Measurements from ENCODE around the gene SLC44A4. TPM values are rescaled to one million over a fixed set of nuclear protein-coding genes. Genes with fewer than 3 reads are reported as not detected.

SLC44A4 gene
- total and polyA plus RNA-seq, 2 of the 8 experiments (the other 6 are each of a cell fraction or from before 2014, with no cell fraction given) = 4.8 to 7.0 TPM

DNA sequence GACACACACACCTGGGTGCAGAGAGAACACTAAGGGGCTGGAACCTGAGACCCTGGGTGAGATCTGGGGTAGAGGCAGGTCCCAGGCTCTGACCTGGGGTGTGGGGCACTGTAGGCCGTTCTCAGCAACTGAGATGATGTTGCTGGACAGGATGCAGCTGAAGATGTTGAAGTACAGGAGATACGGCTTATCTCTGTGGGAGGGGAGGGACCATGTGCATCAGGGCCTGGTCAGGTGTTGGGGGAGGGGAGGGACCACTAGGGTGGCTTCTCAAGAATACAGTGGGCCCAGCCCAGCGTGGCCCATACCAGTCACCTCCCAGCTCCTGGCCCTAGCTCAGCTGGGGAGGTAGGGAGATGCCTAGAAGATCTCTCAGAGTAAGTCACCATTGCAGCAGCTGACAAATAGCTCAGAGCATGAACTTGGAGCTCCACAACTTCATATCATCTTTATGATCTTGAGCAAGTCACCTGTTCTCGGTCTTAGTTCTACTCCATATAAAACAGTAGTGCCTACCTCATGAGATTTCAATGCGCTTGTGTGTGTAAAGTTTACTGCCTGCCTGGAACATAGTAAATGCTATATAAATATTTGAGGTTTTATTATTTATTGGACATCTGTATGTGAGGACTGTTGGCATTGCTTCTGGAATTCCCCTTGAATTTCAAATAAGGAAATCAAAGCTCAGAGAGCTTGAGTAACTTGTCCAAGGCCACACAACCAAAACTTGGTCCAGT lies 3.8 kb downstream of the SLC44A4 start:
- FAIRE-seq (no peak), DNase-seq (ENCODE audit: low read depth in 1 of 2, low spot score in 2 of 2) (no peak)
- Histone ChIP-seq H3K56ac (replicated peaks; ENCODE audit: insufficient read length, low read depth, low read length) (no peak overlapping the region), H3K4me2 (ENCODE audit: insufficient read depth in 1 of 2, low read depth in 2 of 2, low read length in 2 of 2) (no peak overlapping the region), H2AFZ (ENCODE audit: low read length) (no peak overlapping the region), H4K20me1 (replicated peaks in 1 of 2; ENCODE audit: control insufficient read depth in 1 of 2, insufficient read depth in 2 of 2, low read length in 2 of 2) (peaks cover 0 to 4% of the 10 kb centered on the region in 2 experiments), H2BK5ac (ENCODE audit: low read depth, low read length) (no peak overlapping the region), H4K5ac (ENCODE audit: insufficient read length, low read depth, low read length) (no peak overlapping the region), H3K9ac (replicated peaks in 1 of 4; ENCODE audit: extremely low read depth in 1 of 4, low read depth in 3 of 4, low read length in 3 of 4) (no peak overlapping the region), H4K91ac (replicated peaks; ENCODE audit: insufficient read length, low read length) (no peak overlapping the region), H3K79me1 (ENCODE audit: low read depth, low read length) (no peaks in the 10 kb centered on the region; the same call in 1 of the 2 replicates), H4K8ac (ENCODE audit: extremely low read depth, insufficient read depth, low read length) (no peak overlapping the region), H3K23me2 (ENCODE audit: low read depth, low read length) (no peaks in the 10 kb centered on the region; the same call in 1 of the 2 replicates), H3K9me3 (ENCODE audit: insufficient read depth in 2 of 2, low read depth in 1 of 2, low read length in 1 of 2) (no peaks in the 10 kb centered on the region), H3K4me3 (ENCODE audit: extremely low read depth in 1 of 4, insufficient read depth in 2 of 4, low read depth in 3 of 4, low read length in 4 of 4) (no peak overlapping the region), H3K27ac (ENCODE audit: low read depth, low read length) (no peak overlapping the region), H3K18ac (ENCODE audit: extremely low read depth, low read length) (no peak overlapping the region), H2AK5ac (ENCODE audit: low read depth, low read length) (no peak overlapping the region), H2BK20ac (ENCODE audit: low read length) (no peak overlapping the region), H2BK12ac (ENCODE audit: low read depth, low read length) (no peak overlapping the region), H3K79me2 (ENCODE audit: control insufficient read depth in 1 of 2, insufficient read depth in 2 of 2, low read length in 2 of 2) (no peaks in the 10 kb centered on the region), H2BK15ac (ENCODE audit: low read length) (no peak overlapping the region), H3K36me3 (ENCODE audit: control insufficient read depth in 2 of 4, insufficient read depth in 4 of 4, low read length in 3 of 4) (peaks cover 3 to 4% (median 4%) of the 10 kb centered on the region in 4 experiments; a peak in 4 of 8 replicates), H2BK120ac (replicated peaks; ENCODE audit: low read depth, low read length) (no peak overlapping the region), H3K4ac (replicated peaks; ENCODE audit: insufficient read length, low read depth, low read length) (no peak overlapping the region), H3K14ac (ENCODE audit: insufficient read length) (no peak overlapping the region), H3K27me3 (replicated peaks in 1 of 4; ENCODE audit: control insufficient read depth in 3 of 4, extremely low read depth in 1 of 4, insufficient read depth in 3 of 4, low read length in 3 of 4) (no peaks in the 10 kb centered on the region), H3K4me1 (replicated peaks in 1 of 4; ENCODE audit: control insufficient read depth in 3 of 4, insufficient read depth in 4 of 4, low read length in 3 of 4) (peaks cover 0 to 22% (median 6%) of the 10 kb centered on the region in 4 experiments; a peak in 3 of 7 replicates), H3K23ac (ENCODE audit: insufficient read length) (no peak overlapping the region)
- WGBS, 2 experiments (ENCODE audit: extremely low coverage in 1 of 2, insufficient coverage in 1 of 2, insufficient read length in 1 of 2, insufficient replicate concordance in 2 of 2, low coverage in 1 of 2, low lambda C conversion rate in 2 of 2, missing lambda C conversion rate in 1 of 2) = 86% methylated on average over 5 of the region's 5 CpGs; no CpG with 5 or more reads in 1 of the 2 experiments
- ChIA-PET POLR2A (ENCODE audit: partially characterized antibody) (interaction anchor here (0.7 to 5.6 kb wide), 7 partner anchors 8 to 164 kb away, joined by 3 to 47 read pairs (median 6); partner anchors contain the start of gene NEU1), CTCF (ENCODE audit: partially characterized antibody) (interaction anchor here (0.6 to 8.1 kb wide), 6 partner anchors 14 to 277 kb away, joined by 3 to 59 read pairs (median 3); no protein-coding TSS in a partner anchor)
- TF ChIP-seq CREB1 (IDR thresholded peaks at IDR 0.05) (no peak), SP4 (IDR thresholded peaks at IDR 0.05; ENCODE audit: low read length) (no peak), SP2 (IDR thresholded peaks at IDR 0.05; ENCODE audit: low read length) (no peak)

Measured in H1 (cell line).